HG02759 (cell line): ENCODE measurements around the gene PAQR9.

Source experiments
- ATAC-seq: cut with Tn5 transposase; IDR thresholded peaks from one replicate; pipeline ENCODE4 v1.9.1; 2021; ENCODE audit warnings: mild to moderate bottlenecking, moderate library complexity; ENCODE audit not compliant: unreplicated experiment

The PAQR9 gene

DNA sequence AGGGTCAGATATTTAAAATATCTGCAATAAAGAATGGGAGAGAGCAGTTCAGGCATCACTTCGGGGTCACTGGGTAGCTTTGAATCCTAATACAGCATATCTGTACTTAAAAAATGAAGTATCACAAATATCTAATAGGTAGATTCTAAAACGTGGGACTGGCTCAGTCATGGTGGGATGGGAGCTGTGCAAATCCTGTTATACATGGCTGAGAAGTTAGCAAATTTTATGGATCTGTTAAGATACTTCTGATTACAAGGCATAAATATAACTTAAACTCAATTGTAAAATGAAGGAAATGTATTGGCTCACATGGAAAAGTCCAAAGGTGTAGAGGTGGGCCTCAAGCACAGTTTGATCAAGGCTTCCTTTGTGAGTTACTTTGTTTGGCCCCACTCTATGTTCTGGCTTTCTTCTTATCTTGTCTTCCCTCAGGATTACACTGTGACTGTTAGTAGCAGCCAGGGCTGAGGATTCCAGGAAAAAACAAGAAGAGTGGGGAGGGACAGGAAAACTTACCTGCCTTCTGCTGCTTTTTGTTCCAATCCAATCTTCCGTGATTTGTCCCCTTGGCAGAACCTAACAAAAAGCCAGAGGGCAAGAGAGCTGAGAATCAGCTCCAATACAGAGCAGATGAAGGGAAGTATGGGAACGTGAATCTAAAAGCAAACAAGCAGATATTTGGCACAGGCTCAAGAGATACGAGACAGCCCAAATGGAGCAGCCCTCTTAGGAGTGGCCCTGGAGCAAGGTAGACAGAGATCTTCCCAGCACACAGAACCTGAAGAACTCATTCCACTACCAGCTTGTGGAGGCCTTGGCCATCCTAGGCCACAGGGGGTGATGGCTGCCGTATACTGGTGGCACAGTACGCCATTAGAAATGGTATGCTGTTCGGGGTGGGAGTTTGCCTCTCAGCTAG is 10.9 kb downstream of the PAQR9 start:
- no peak for ATAC-seq

DNA sequence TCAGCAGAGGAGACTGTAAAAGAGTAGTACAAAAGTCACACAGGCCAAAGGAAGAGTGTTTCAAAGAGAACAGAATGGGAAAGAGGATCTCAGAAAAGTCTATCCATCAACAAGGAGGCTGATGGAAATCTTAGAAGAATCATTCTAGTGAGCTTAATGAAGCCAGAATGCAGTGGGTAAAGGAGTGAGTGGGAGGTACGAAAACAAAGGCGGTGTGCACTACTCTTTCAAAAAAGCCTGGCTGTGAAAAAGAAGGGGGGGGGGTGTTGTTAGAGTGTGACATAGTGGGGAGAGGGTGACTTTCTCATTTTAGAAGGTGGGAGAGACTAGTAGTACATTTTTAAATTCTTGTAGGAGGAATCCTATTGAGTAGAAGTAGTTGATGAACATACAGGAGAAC is 11.7 kb downstream of the PAQR9 start:
- ATAC-seq, result no peak

DNA sequence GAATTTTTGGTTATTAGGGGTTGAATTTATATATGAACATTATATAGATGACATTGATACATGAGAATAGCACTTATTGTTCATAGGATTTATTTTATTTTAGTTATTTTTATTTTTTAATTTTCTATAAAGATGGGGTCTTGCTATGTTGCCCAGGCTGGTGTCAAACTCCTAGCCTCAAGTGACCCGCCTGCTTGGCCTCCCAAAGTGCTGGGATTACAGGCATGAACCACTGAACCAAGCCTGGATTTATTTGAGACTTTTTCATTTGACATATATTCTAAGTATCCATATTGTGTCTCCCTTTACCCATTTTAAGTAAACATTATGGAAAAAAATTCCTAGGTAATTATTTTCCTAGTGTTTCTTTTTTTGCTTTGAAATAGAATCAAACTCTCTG is 12.5 kb downstream of the PAQR9 start:
- no peak for ATAC-seq

DNA sequence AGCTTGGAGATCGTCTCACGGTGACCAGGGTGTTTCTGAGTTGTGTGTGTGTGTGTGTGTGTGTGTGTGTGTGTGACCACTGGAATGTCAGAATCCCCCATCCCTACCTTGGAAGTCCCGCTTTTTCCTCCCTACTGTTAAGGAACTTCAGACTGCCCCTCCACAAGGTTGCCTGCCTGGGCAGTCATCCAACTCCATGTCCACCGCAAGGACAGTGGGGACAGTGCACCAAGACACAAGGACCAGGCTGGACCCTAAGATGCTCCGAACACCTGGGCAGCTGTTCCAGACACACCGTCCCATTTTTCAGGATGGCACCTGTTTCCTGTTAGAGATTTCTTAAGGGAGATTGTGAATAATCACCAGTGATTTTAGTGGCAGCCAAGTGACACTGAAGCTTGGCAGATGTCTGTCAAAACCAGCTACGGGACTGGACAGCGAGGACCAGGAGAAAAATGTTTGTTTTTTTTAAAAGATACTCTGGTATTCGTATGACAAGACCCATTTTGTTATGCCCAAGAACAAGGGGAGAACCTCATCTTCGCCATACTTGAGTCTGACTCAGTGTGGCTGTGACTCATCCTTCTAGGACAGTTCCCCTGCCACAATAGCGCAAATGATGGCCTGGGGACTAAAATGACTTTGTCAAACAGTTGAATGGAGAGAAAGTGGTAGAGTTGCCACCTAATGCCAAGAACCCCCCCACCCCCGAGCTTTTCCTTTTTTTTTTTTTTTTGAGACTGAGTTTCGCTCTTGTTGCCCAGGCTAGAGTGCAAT is 15.5 kb downstream of the PAQR9 start:
- no peak for ATAC-seq

DNA sequence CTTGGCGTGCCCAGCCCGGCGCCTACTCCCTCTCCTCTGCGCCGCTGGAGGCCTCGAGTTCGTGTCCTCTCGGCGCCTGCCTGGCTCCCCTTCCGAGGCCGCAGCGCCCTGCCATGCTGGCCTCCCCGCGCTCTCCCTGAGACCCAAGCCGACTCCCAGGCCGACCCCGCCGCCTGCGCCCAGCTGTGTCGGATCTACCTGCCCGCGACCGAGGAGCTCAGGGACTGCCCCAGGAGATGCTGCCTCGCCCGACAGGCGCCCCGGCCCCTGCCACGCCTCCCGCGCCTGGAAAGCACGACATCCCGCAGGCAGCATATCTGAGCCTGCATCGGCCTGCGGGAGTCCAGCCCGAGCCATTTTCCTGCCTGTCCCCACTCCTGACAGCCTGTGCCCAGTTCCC is 16.1 kb downstream of the PAQR9 start:
- no peak for ATAC-seq

DNA sequence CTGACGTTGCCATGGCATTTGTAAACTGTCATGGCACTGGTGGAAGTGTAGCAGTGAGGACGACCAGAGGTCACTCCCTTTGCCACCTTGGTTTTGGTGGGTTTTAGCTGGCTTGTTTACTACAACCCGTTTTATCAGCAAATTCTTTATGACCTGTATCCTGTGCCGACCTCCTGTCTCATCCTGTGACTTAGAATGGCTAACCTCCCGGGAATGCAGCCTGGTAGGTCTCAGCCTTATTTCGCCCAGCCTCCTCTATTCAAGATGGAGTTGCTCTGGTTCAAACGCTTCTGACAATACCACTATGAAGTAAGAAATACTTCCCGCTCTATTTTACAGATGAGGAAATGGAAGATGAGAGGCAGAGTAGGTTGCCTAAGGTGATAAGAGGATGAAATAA is 16.6 kb downstream of the PAQR9 start:
- ATAC-seq, result no peak

DNA sequence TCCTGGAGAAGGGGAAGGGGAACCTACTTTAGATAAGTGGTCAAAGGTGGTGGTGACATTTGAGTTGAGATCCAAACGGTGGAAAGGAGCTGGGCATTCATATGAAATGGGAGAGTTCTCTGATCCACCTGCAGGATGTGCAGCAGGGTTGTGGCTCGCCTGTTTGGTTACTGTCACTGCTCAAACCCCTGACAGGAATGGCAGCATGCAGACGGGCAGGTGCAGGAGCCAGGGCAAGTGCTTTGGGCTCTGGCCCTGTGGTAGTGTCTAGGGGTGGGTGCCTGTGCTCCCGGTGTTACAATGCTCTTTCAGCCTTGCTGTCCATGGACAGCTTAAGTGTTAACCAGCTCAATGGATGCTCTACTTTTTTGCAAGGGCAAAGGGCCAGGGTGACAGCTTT is 18.5 kb downstream of the PAQR9 start:
- ATAC-seq, result no peak

DNA sequence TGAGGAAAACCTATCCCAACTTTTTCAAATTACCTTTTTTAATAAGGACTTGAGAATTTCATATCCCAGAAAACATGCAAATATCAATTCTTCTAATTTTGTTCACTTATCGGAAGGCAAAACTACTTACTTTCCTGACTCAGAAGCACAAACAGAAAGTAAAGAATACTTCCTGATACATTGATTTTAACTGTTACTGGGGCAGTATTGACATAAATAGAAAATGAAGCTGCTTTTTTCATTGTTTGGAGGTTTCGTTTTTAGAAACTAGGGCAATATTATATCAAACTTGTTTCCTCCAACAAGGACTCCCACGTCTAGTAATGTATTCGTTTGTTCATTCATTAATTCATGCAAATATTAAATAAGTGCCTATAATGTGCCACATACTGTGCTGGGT is 19.1 kb downstream of the PAQR9 start:
- peak; percentile 58 for ATAC-seq

DNA sequence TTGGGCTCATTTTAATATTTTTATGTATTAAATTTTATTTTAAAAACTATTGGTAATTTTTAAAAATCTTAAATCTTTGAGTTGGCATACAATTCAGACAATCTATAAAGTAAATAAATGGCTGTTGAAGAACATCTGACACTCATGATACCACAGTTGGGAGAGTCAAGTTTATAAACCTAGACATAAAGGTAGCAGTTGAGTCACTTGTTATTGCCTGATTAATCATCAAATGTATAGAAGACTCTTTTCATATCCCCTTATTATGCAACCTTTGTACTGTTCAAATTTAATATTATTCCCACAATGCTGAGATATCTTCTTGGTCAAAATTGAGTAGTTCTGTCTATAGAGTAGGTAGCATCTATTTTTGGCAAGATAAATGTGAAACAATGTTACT is 19.6 kb downstream of the PAQR9 start:
- no peak for ATAC-seq

DNA sequence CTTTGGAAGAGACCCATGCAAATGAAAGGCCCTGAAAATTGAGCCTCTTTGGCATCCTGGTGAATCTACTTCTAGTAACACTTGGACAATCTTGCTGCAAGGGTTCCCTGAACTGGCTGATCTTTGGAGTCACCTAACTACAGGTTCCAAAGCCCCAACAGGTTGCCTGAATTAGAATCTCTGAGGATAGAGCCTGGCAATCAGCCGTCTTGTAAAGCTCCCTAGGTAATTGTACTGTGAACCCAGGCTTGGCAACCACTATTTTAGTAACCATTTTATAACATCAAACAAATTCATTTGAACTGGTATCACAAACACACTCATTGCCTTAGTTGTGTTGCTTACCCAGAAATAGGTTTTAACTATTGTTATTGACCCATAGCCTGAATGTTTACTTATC is 20.1 kb downstream of the PAQR9 start:
- no peak for ATAC-seq

DNA sequence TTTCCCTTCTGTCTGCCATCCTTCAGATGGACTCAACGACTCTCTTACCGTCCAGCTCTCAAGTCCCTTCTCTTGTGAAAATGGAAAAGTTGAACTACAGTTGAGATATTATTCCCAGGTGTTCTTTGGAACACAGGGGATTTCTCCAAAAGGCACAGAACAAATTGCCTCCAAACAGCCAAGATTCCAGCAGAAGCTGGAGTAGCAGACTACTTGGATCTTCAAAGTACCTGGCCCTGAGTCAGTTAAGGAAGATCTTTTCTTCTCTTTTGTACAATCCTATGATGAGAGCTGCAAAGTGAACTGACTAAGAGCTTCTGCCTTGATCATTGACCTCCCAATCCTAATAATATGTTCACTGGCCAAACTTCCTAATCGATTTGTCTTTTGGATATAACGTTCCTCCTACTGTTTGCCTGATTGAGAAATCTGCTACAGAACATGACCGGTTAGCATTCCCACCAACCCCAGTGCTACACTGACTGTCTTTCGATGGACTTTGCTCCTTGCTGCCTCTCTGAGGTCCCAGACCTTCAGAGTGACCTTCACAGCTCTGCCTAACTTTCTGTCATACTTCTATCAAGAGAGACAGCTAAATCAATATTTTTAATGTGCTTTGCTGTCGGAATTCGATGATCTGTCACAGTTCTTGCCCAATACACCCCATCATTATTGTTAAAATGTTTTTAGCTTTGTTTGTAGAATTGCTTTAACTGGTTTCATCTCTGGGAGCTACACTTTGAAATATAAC is 21.9 kb downstream of the PAQR9 start:
- no peak for ATAC-seq

DNA sequence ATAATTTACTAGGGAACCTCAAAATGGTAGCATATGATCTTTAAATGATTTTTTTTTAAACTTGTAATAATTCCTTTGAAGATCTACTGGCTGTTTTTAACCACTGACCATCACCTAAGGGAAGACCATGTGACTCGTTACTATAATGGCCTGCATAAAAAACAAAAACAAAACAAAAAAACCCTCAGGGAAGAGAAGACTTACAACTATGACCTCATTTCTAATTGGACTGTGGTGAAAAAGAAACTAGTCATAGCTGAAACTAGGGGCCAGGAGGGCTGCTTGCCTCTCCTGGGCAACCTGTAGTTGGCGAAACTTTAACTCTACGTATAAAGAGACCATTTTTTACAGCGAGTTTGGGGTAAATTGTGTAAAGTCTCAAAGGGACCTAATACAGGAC is 23.0 kb downstream of the PAQR9 start:
- ATAC-seq, result no peak

DNA sequence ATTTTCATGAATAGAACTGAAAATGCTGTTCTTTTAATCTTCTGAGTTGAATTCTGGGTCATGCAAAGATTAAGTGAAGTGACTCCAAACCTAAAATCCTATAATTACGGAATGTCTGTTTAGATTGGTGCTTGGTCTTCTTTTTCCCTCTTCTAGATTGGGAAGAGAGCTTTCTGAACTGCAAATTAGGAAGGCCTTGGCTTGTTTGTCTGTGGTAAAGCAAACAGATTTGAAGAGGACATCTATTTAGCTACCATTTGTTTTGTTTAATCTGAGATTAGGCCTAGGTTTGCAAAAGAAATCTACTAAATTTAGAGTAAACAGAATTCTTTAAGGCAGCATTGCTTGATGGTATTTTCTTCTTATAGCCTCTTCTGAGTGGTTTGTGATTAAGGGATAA is 23.5 kb downstream of the PAQR9 start:
- ATAC-seq, result no peak

DNA sequence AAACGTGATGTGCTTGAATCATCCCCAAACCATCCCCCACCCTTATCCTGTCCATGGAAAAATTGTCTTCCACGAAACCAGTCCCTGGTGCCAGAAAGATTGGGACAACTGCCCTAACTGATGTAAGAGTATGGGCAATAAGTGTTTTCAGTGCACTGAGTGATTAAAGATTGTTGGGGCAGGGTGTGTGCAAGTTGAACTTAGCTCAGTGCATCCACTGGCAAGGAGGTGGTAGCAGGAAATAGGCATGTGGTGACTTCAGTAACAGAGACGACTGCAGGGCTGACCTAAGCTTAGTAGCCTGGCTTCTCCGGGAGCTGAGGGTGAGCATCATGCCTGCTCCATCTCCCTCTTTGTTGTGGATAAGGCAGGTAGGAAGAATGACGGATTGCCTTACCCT is 27.5 kb downstream of the PAQR9 start:
- ATAC-seq, result no peak

DNA sequence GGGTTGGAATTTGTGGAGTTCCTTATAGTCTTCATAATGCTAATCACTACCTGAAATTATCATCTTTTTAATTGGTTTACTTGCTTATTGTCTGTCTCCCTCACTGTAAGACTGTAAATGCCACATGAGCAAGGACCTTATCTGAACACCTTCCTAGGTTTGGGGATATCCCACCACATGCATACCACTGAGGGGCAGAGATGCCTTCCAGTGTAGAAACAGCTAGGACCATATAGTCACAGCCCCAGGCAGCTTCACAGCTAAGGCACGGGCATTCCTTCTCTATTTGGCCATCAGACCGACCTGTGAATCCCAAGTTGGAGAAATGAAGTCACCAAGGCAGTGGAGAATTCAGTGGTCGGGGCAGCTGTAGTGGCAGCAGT is 28.6 kb downstream of the PAQR9 start:
- ATAC-seq, result no peak

DNA sequence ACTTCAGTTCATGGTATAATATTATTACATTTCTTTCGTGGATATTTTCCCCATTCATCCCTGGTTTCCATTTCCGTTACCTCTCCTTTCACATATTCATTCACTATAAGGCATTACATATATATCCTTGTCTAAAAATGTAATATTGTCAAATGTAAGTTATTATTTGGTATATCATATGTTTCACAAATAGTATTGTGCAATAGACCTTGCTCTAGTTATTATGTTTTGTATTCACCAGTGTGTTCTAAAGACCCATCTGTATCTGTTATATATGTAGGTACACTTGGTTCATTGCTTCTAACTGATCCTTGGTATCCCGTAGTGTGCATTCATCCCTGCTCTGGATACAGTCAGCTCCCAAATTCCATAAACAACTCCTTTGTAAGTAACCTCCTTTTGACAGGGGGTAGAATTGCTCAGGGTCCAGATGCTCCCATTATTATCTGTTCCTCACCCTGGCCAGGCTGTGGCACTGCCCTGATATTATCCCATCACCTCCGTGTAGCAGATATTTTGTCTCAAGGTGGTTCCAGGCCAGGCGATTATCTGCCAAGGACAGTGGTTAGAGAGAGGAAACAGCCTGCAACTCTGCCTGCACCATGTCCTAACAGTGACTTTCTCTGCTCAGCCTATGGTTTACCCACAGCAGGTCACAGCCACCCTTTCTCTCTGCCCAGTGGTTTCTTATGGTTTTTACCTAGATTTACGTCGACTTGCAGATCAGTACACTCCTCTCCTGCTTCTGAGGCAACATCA is 29.2 kb downstream of the PAQR9 start:
- no peak for ATAC-seq

DNA sequence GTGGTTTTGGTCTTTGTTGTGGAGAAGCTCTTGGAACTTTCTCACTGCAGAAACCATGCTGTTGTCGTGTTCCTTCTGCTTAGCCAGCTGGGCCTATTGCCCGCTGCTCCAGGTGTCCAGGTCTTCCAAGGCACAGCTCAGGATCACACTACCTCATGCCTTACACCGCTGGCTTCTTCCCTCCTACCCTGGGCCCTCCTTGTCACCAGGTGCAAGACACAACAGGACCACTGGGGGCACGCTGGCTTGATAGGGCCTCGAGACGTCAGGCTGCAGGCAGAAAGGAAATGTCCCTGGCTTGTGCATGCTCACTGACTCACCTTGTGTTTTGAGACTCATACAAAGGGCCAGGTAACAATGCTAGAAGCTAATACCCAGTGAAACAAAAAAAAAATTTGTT is 32.3 kb downstream of the PAQR9 start:
- ATAC-seq, result peak; percentile 87

DNA sequence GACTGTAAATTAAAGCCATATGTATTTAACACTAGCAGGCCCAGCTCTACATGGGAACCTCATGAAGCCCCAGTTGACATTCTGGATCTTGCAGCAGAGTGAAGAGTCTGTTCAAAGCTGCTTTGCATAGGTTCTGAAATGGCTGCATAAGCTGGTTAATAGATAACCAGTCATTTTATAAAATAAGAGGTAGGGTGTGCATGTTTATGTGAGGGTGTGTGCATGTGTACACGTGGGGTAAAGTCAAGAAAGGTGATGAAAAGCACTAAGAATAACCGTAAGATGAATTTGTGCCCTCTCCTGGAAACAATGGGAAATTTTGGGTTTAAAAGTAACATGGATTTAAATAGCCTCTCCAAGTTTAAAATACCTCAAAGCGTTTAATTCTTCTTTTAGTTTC is 33.0 kb downstream of the PAQR9 start:
- no peak for ATAC-seq

DNA sequence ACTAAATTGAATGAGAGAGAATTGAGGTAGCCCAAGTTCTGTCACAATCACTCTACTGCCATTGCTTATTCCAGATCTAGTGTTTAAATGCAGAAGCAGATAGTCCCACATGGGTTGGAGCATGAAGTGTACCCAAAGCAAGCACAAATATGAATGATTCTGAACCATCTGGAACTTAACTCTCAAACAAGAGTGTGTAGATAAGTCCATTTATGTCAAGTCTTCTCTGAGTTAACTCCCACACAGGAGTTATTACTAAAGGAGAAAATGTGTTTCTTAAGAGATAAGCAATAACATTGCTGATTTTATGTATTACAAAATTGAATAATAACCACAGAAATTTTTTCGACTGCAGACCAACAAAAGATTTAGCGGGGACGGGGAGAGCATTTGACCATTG is 33.6 kb downstream of the PAQR9 start:
- no peak for ATAC-seq

DNA sequence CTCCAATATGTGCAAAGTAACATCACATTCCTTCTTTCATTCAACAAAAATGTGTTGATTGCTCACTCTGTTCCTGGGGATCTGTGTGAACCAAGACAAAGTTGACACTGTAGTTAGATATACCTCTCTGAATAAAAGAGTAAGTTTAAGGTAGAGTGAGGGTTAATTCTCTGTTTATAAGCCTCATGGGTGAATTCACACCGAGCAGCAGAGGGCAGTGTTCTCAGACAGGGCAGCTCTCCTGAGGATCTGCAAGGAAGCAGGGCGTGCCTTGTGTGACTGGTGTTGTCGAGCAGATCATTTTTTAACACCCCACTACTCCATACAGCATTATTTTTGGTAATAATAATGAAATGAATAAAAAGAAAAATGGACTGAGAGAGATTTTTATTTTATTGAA is 34.4 kb downstream of the PAQR9 start:
- ATAC-seq, result no peak
